RPMI7951 (cell line): Measurements from ENCODE around the gene AADACL4. TPM values are rescaled to one million over a fixed set of nuclear protein-coding genes. Genes with fewer than 3 reads are reported as not detected.

Experiments
- DNase-seq: peaks from one replicate; pipeline ENCODE4 v3.0.0-alpha.2; 2012; ENCODE audit warnings: low read depth
- total RNA-seq: library from RNA; depleted of rRNA; stranded (reverse); fragments of >200 nt; shearing (Covaris generic); gene quantifications from 2 replicates; pipeline ENCODE4 v1.2.3, GENCODE V29; 2014

The AADACL4 gene
- total RNA-seq, 1 experiment from 2014 or later = not detected

- DNase-seq = no peak
These were observed 32.9 kb upstream of the AADACL4 start for GRCh38 chr1:12610941-12611340.

- DNase-seq = no peak
These were observed 30.7 kb upstream of the AADACL4 start for GRCh38 chr1:12613180-12613579.

DNA sequence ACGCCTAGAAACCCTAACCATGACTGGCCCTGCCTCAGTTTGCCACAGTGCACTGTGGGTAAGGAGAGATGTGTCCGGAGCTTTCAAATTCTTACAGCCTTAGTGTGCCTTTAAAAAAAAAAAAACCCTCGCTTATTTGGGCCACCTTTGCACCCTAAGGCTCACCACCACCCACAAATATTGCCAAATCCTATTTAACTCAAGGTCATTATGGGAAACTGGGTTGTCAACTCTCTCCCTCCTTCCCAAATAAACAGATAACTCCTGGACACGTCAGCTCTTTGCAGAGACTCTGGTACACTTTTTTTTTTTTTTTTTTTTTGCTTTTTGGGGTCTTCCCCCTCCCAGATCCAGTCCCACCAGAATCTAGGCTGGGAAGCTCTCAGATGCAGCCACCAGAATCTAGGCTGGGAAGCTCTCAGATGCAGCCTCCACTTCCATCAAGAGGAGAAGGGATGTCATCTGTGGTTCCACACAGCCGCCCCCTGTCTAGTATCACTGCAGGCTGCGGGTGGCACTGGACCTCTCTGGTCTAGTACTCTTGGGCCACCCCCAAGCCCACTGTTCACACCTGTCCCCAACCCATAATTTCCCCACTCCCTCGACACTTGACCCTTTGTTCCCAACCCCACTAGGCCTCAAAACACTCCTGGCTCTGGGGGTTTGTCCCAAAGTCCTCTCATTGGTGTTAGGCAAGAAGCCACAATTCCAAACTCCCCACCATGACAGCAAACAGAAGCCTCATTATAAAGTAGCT, 29.3 kb upstream of the AADACL4 start:
- no peak for DNase-seq

GRCh38 chr1:12615159-12615864, 28.6 kb upstream of the AADACL4 start:
- DNase-seq = peak; percentile 14

GRCh38 chr1:12615865-12616708, 27.8 kb upstream of the AADACL4 start:
- peak; percentile 80 for DNase-seq

DNA sequence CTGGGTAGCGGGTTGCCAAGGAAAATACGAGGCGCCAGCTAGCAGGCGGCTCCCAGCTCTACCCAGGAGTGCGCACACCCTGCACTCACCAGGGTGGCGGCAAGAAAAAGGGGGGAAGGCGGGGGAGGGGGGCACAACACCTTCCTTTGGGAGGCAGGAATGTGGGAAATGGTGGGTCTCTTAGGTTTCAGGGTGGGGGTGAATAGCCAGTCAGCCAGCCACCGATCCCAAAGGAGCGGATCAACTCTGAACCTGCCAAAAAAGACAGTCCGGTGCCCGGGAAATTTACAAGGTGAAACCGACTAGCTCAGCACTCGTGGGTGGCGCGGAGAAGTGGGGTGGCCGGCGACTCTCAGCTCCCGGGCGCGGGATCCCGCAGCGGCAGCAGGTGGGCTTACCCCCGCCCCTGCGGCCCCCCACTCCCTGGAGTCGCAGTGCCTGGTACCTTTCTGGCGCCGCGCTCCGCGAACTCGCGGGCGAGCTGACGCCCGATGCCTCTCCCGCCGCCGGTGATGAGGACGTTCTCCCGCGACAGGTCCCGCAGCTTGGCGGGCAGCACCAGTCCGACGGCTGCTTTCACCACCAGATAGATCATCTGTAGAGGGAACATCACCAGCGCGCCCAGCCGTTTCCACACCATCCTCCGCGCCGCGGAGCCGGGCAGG, 27.0 kb upstream of the AADACL4 start:
- no peak for DNase-seq

- no peak for DNase-seq
These were observed 26.4 kb upstream of the AADACL4 start for GRCh38 chr1:12617511-12617900.

DNA sequence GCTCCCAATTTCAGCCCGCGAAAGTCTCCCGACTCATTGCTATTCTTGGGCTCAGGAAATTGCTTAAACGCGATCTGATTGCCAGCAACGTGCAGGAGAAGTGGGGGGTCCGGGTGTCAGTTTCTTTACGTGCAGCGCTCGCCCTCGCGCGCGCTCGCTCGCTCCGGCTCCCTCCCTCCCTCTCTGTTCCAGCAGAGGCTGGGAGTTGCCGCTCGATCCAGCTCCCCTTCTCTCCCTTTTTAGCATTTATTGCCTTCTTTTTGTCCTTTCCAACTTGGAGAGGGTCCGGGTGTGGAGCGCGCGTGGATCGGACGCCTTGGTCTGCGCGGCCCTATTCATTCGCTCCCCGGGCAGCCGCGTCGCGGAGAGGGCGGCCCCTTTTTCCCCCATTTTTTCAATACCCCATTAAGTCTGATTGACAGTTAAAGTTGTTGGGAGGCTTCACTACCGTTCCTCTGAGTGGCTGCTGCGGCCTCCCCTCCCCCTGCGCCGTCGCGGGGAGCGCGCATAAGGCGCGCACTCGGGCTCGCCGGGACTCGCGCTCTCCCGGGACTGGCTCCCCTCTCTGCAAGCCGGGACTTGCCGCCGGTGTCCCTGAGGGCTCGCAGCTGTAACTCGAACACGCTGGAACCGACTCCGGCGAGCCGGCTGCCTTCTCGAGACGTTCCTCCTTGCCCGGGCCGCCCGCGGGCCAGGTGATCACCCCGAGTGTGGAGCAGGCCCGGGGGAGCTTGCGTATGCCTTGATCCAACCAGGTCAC, 25.8 kb upstream of the AADACL4 start, which contains the start of gene DHRS3:
TSS of gene DHRS3 (minus strand) at position 310 of the 760 bp plus-strand sequence. CDS start 862 bp downstream, outside the sequence.
- peak; percentile 76 for DNase-seq

DNA sequence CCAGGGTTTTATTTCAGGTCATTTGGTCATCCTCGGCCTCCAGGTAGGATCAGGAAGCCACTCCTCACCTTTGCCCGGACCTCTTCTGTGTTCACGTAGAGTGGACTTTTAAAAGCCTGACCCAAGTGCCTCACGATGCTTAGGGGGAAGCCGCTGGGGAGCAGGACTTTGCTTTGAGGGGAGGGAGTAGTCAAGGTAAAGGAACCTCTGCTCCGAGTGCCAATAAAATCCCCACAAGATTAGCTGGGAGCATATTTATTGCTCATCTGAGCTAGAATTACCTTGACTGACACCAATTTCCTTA, 25.3 kb upstream of the AADACL4 start:
- no peak for DNase-seq

- peak; percentile 94 for DNase-seq
These were observed 24.7 kb upstream of the AADACL4 start for GRCh38 chr1:12618965-12619791.

- peak; percentile 87 for DNase-seq
These were observed 23.9 kb upstream of the AADACL4 start for GRCh38 chr1:12619792-12620487.

DNA sequence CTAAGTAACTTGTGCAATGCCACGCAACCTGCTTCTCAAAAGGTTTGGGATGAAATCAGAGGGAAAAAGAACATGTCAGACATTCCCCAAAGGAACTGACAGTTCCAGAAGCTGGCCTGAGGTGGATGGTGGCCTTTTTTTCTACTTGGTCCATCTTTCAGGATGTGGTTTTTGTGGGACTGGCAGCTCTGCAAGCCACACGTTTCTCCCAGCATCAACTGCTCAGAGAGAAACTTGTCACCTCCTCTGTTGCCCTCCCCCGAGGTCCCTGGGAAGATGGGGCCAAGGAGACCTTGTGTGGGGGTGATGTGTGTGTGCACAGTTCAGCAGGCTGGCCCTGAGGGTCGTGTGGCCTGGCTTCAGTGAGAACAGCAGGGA, 23.4 kb upstream of the AADACL4 start:
- DNase-seq = peak; percentile 87

DNA sequence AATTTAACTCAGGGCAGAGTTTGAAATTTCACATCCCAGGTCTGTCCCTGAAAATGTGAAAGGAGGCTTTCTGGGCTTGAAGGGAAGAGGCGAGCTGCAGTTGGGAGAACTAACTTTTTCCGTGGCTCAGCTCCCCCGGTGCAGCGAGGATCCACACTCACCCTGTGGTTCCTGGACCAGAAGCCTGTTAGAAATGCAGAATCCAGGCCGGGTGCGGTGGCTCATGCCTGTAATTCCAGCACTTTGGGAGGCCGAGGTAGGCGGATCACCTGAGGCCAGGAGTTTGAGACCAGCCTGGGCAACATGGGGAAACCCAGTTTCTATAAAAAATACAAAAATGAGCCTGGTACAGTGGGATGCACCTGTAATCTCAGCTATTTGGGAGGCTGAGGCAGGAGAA, 23.0 kb upstream of the AADACL4 start:
- DNase-seq = no peak

DNA sequence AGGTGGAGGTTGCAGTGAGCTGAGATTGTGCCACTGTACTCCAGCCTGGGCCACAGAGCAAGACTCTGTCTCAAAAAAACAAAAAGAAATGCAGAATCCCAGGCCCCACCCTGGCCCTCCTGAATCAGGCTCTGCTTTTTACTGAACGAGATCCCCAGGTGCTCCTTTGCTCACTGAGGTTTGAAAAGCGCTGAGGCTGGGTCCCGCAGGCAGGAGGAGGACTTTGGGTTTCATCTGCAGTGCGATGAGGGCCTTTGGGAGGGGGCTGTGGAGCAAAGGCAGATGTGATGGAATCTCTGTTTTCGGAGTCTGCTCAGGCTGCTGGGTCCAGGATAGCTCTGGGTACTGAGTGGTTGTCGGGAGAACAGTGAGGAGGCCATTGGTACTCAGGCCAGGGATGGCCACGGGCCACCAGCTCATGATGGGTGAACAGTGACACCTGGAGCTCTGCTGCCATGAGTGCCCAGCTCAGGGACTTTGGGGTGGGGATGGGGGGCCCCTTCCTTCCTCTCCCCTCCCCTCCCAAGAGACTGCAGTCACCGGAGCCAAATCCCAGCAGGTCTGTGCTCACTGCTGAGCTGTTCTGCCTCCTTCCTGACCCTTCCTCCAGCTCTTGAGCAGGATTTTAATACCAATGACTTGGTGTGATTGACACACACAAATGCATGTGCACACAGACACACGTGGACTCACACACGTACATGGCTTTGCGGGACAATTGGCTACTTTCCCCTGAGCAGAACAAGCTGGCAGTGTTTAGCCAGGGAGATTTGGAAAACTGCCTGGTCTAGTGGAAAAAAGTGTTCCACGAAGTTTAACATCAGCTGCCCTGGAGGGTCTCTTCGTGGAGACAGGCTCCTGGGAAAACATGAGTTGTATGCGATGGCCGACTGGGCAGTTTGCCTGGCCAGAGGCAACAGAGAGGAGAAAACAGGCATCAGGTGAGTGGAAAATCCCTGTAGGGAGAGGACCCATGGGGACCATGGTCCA, 22.2 kb upstream of the AADACL4 start:
- DNase-seq = no peak

DNA sequence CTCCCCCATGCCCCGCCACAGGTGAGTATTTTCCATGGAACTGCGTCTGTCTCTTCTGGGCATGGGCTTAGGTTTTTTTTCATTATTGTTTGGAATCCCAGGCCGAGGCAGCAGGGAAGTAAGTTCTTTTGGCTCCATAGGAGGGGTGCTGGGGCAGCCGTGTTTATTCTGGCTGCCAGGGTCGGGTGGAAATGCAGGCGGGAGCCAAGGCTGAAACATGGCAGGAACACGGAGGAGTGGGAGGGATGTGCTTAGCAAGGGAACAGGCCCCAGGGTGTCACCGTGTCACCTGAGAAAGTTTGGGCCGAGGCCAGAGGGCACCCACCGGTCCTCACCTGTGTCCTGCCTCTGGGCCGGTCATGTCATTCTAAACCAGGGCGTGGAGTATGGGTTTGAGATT, 21.4 kb upstream of the AADACL4 start:
- no peak for DNase-seq

DNA sequence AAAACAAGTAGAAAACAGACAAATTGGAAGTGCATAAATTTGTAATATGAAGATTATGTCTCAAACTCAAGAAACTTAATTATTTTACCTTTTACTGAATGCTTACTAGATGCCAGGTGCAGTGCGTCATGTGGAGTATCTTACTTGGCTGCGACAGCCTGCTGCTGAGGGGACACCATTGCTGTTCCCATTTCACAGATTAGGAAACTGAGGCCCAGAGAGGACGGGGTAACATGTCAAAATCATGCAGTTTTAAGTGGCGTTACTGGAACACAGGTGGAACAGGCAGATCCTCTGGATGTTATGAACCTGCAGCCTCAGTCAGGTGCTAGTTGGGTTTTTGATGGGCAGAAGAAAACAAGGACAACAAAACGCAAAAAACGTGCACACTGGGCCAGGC, 18.6 kb upstream of the AADACL4 start:
- DNase-seq = no peak

GRCh38 chr1:12626888-12627287, 17.0 kb upstream of the AADACL4 start:
- DNase-seq = no peak

GRCh38 chr1:12627296-12627695, 16.6 kb upstream of the AADACL4 start:
- DNase-seq = no peak
